GM18907 (cell line): Measurements from ENCODE around the gene ZNF10.
A peak's percentile ranks its signal among the peaks of the same experiment; 100 is the strongest.

Experiments used
- ATAC-seq: cut with Tn5 transposase; IDR thresholded peaks from one replicate; pipeline ENCODE4 v1.9.1; 2021; ENCODE audit warnings: mild to moderate bottlenecking, moderate library complexity; ENCODE audit not compliant: unreplicated experiment

ZNF10 gene

GRCh38 chr12:133130038-133130807 lies at the start of gene ZNF10, which contains the start of gene ZNF891:
Gene ZNF10, plus strand, starts transcription at chr12:133130627. Its CDS starts 13,866 bp downstream, at chr12:133144493.
Gene ZNF891, minus strand, starts transcription at chr12:133130274. Its CDS starts 8,356 bp downstream, at chr12:133121918.
- peak; percentile 96 for ATAC-seq

- no peak for ATAC-seq
These were observed 49.2 kb upstream of the ZNF10 start for GRCh38 chr12:133081159-133081780.

GRCh38 chr12:133083345-133083744 lies 47.1 kb upstream of the ZNF10 start:
- no peak for ATAC-seq

GRCh38 chr12:133105620-133106019 lies 24.8 kb upstream of the ZNF10 start:
- ATAC-seq, result no peak

GRCh38 chr12:133106253-133106652 lies 24.2 kb upstream of the ZNF10 start:
- ATAC-seq, result no peak

GRCh38 chr12:133107121-133107520 lies 23.3 kb upstream of the ZNF10 start:
- ATAC-seq, result no peak

- ATAC-seq, result no peak
These were observed 22.3 kb upstream of the ZNF10 start for GRCh38 chr12:133108150-133108549.

- ATAC-seq, result no peak
These were observed 9.8 kb upstream of the ZNF10 start for GRCh38 chr12:133120385-133121191.

GRCh38 chr12:133124674-133125073 lies 5.8 kb upstream of the ZNF10 start:
- ATAC-seq, result no peak

- no peak for ATAC-seq
These were observed 924 bp upstream of the ZNF10 start for GRCh38 chr12:133129368-133130037.

- no peak for ATAC-seq
These were observed 341 bp downstream of the ZNF10 start for GRCh38 chr12:133130808-133131128.

- ATAC-seq, result no peak
These were observed 5.3 kb downstream of the ZNF10 start for GRCh38 chr12:133135747-133136146.

- ATAC-seq, result no peak
These were observed 15.6 kb downstream of the ZNF10 start for GRCh38 chr12:133145981-133146380.

- no peak for ATAC-seq
These were observed 25.8 kb downstream of the ZNF10 start for GRCh38 chr12:133156125-133156690.

GRCh38 chr12:133165776-133166175 lies 35.3 kb downstream of the ZNF10 start:
- no peak for ATAC-seq

- no peak for ATAC-seq
These were observed 42.1 kb downstream of the ZNF10 start for GRCh38 chr12:133172491-133172890.

GRCh38 chr12:133174901-133175300 lies 44.5 kb downstream of the ZNF10 start:
- no peak for ATAC-seq

- no peak for ATAC-seq
These were observed 50.2 kb downstream of the ZNF10 start for GRCh38 chr12:133180669-133181068.

GRCh38 chr12:133181238-133181959 lies 51.0 kb downstream of the ZNF10 start, which contains the start of gene ZNF268:
Gene ZNF268, plus strand, starts transcription at chr12:133181495. Its CDS starts 503 bp downstream, at chr12:133181998.
- ATAC-seq, result peak; percentile 91

GRCh38 chr12:133190176-133190575 lies 59.7 kb downstream of the ZNF10 start:
- no peak for ATAC-seq
